HCT116 (cell line): ENCODE results near the gene SUN2. TPM values are rescaled to one million over a fixed set of nuclear protein-coding genes. Genes with fewer than 3 reads are reported as not detected.

Experiments used
- total RNA-seq: library from RNA; stranded (reverse); gene quantifications from one replicate; pipeline ENCODE4 v1.2.1, GENCODE V29; 2021; ENCODE audit not compliant: unreplicated experiment

The SUN2 gene
- total RNA-seq, 1 experiment from 2014 or later = 71.6 TPM

Other genes with a start within 250 kb of the SUN2 start
- gene DDX17, start 249.7 kb downstream of the SUN2 start, total RNA-seq = 234 TPM
- gene DMC1, start 185.8 kb downstream of the SUN2 start, total RNA-seq = 0.89 TPM
- 3.9 TPM for gene FAM227A, start 99.6 kb downstream of the SUN2 start, total RNA-seq
- gene CBY1, start 99.4 kb downstream of the SUN2 start, total RNA-seq = 27.6 TPM
- gene TOMM22, start 74.0 kb downstream of the SUN2 start, total RNA-seq = 136 TPM
- 67.3 TPM for gene JOSD1, start 55.1 kb downstream of the SUN2 start, total RNA-seq
- gene GTPBP1, start 50.1 kb downstream of the SUN2 start, total RNA-seq = 48.2 TPM
- gene DNAL4, start 38.1 kb upstream of the SUN2 start, total RNA-seq = 18.3 TPM
- 12.8 TPM for gene NPTXR, start 88.0 kb upstream of the SUN2 start, total RNA-seq
- gene CBX6, start 116.2 kb upstream of the SUN2 start, total RNA-seq = 90.0 TPM
- gene APOBEC3A, start 201.6 kb upstream of the SUN2 start, total RNA-seq = not detected
- 10.3 TPM for gene APOBEC3B, start 226.3 kb upstream of the SUN2 start, total RNA-seq